Measurements from ENCODE around the gene GTPBP3. TPM values are rescaled to one million over a fixed set of nuclear protein-coding genes. Genes with fewer than 3 reads are reported as not detected.
A peak's percentile ranks its signal among the peaks of the same experiment; 100 is the strongest.

The GTPBP3 gene
- total RNA-seq, 6 experiments from 2014 or later, result 9.2 to 14.7 (median 13.0) TPM

- Mint-ChIP-seq H3K36me3 (ENCODE audit: low read depth) (peaks cover 10% of the 10 kb centered on the region), H3K4me3 (no peak overlapping the region), H3K4me1 (ENCODE audit: low read depth) (peaks cover 12% of the 10 kb centered on the region), H3K27me3 (ENCODE audit: insufficient read depth) (peaks cover 5% of the 10 kb centered on the region), H3K27ac (no peak overlapping the region), H3K9me3 (0 out of 2 replicates have a peak, but pooled peaks cover 4% of the 10 kb centered on the region)
- TF ChIP-seq CTCF (IDR thresholded peaks at IDR 0.05), result no peak
- no peak for DNase-seq
Observed at GRCh38 chr19:17331045-17331558, 6.3 kb upstream of the GTPBP3 start.

GRCh38 chr19:17332360-17332676, 5.0 kb upstream of the GTPBP3 start:
- DNase-seq, result no peak
- Mint-ChIP-seq H3K9me3 (0 out of 2 replicates have a peak, but pooled peaks cover 4% of the 10 kb centered on the region), H3K27ac (no peak overlapping the region), H3K4me3 (no peak overlapping the region), H3K27me3 (ENCODE audit: insufficient read depth) (peaks cover 5% of the 10 kb centered on the region), H3K4me1 (ENCODE audit: low read depth) (peaks cover 12% of the 10 kb centered on the region), H3K36me3 (ENCODE audit: low read depth) (peaks cover 10% of the 10 kb centered on the region)
- TF ChIP-seq CTCF (IDR thresholded peaks at IDR 0.05), result no peak

- DNase-seq, result peak; percentile 43
- Mint-ChIP-seq H3K4me3 (no peak overlapping the region), H3K9me3 (0 out of 2 replicates have a peak, but pooled peaks cover 4% of the 10 kb centered on the region), H3K4me1 (ENCODE audit: low read depth) (peaks cover 12% of the 10 kb centered on the region), H3K27me3 (ENCODE audit: insufficient read depth) (peaks cover 5% of the 10 kb centered on the region), H3K27ac (no peak overlapping the region), H3K36me3 (ENCODE audit: low read depth) (peaks cover 10% of the 10 kb centered on the region)
- no peak for TF ChIP-seq CTCF (IDR thresholded peaks at IDR 0.05)
Observed at GRCh38 chr19:17332677-17333581, 4.4 kb upstream of the GTPBP3 start.

- Mint-ChIP-seq H3K4me3 (peak overlapping the region; percentile 88), H3K9me3 (0 out of 2 replicates have a peak, but pooled peaks cover 4% of the 10 kb centered on the region), H3K4me1 (ENCODE audit: low read depth) (peaks cover 12% of the 10 kb centered on the region), H3K27me3 (ENCODE audit: insufficient read depth) (peaks cover 5% of the 10 kb centered on the region), H3K27ac (peak overlapping the region; percentile 74), H3K36me3 (ENCODE audit: low read depth) (peaks cover 10% of the 10 kb centered on the region)
- peak; percentile 18; the same call in 1 of the 2 replicates for TF ChIP-seq CTCF (IDR thresholded peaks at IDR 0.05)
- DNase-seq, result peak; percentile 78
Observed at GRCh38 chr19:17333611-17334413, 3.5 kb upstream of the GTPBP3 start.

Measured in HFFc6 (cell line).